Fibroblast of skin of right quadriceps (primary cell): ENCODE results near the gene SFMBT2.
A peak's percentile ranks its signal among the peaks of the same experiment; 100 is the strongest.

Experiments used
- DNase-seq: peaks from one replicate; pipeline ENCODE4 v3.0.0-alpha.2; 2013

SFMBT2 gene

GRCh38 chr10:7170626-7171322 is 240.1 kb downstream of the SFMBT2 start:
- no peak for DNase-seq

GRCh38 chr10:7168414-7168813 is 242.4 kb downstream of the SFMBT2 start:
- DNase-seq = no peak

- DNase-seq = no peak
Measured at GRCh38 chr10:7165500-7166177, 245.2 kb downstream of the SFMBT2 start.

- no peak for DNase-seq
Measured at GRCh38 chr10:7164955-7165354, 245.9 kb downstream of the SFMBT2 start.

- no peak for DNase-seq
Measured at GRCh38 chr10:7162331-7162730, 248.5 kb downstream of the SFMBT2 start.

- peak; percentile 5 for DNase-seq
Measured at GRCh38 chr10:7161484-7162250, 249.2 kb downstream of the SFMBT2 start.

GRCh38 chr10:7159928-7160327 is 250.9 kb downstream of the SFMBT2 start:
- no peak for DNase-seq

- no peak for DNase-seq
Measured at GRCh38 chr10:7159517-7159916, 251.3 kb downstream of the SFMBT2 start.

- DNase-seq = no peak
Measured at GRCh38 chr10:7157091-7157490, 253.7 kb downstream of the SFMBT2 start.

GRCh38 chr10:7153750-7154149 is 257.1 kb downstream of the SFMBT2 start:
- DNase-seq = peak; percentile 4

GRCh38 chr10:7152982-7153381 is 257.9 kb downstream of the SFMBT2 start:
- no peak for DNase-seq

- no peak for DNase-seq
Measured at GRCh38 chr10:7152341-7152740, 258.5 kb downstream of the SFMBT2 start.

GRCh38 chr10:7151538-7151937 is 259.3 kb downstream of the SFMBT2 start:
- no peak for DNase-seq

GRCh38 chr10:7150349-7150748 is 260.5 kb downstream of the SFMBT2 start:
- DNase-seq = no peak

- no peak for DNase-seq
Measured at GRCh38 chr10:7146189-7146588, 264.6 kb downstream of the SFMBT2 start.

- DNase-seq = no peak
Measured at GRCh38 chr10:7136016-7136415, 274.8 kb downstream of the SFMBT2 start.

- DNase-seq = no peak
Measured at GRCh38 chr10:7135188-7135587, 275.6 kb downstream of the SFMBT2 start.

GRCh38 chr10:7134448-7134847 is 276.4 kb downstream of the SFMBT2 start:
- DNase-seq = no peak

GRCh38 chr10:7133958-7134357 is 276.9 kb downstream of the SFMBT2 start:
- no peak for DNase-seq

GRCh38 chr10:7133278-7133677 is 277.6 kb downstream of the SFMBT2 start:
- no peak for DNase-seq

GRCh38 chr10:7130191-7130911 is 280.5 kb downstream of the SFMBT2 start:
- no peak for DNase-seq

GRCh38 chr10:7123774-7124173 is 287.1 kb downstream of the SFMBT2 start:
- DNase-seq = no peak

- DNase-seq = no peak
Measured at GRCh38 chr10:7122561-7122960, 288.3 kb downstream of the SFMBT2 start.
